HepG2 (cell line): Measurements from ENCODE around the gene FILIP1.

Experiments used
- DR1 ChIP-seq: sonication (generic); formaldehyde crosslinking; IDR thresholded peaks from 2 replicates; pipeline ENCODE4 v1.8.0; 2021; ENCODE audit warnings: mild to moderate bottlenecking, missing genetic modification reagents, inconsistent platforms
- PLRG1 ChIP-seq: fragments of 450-650 bp; conservative IDR thresholded peaks from 2 replicates; pipeline ENCODE4 v1.6.1; 2016
- ZNF264 ChIP-seq: sonication (generic); formaldehyde crosslinking; IDR thresholded peaks from 2 replicates; pipeline ENCODE4 v1.4.0; 2020; ENCODE audit warnings: missing genetic modification reagents
- ZNF3 ChIP-seq: IDR thresholded peaks from 2 replicates; pipeline ENCODE4 v1.7.0; 2017; ENCODE audit warnings: inconsistent platforms
- ZNF629 ChIP-seq: sonication (generic); formaldehyde crosslinking; conservative IDR thresholded peaks from 2 replicates; pipeline ENCODE4 v1.5.0; 2020; ENCODE audit warnings: missing genetic modification reagents
- TF ChIP-seq, protein P1 (sequence below): sonication (generic); formaldehyde crosslinking; IDR thresholded peaks from 2 replicates; pipeline ENCODE4 v1.8.1; 2023; ENCODE audit warnings: mild to moderate bottlenecking, inconsistent platforms, moderate library complexity, missing genetic modification reagents, borderline replicate concordance
- TF ChIP-seq, protein P2 (sequence below): sonication (generic); formaldehyde crosslinking; IDR thresholded peaks from 2 replicates; pipeline ENCODE4 v1.5.0; 2020; ENCODE audit warnings: missing genetic modification reagents, mild to moderate bottlenecking, borderline replicate concordance
- TF ChIP-seq, protein P3 (sequence below): sonication (generic); formaldehyde crosslinking; IDR thresholded peaks from 2 replicates; pipeline ENCODE4 v1.4.0; 2020; ENCODE audit warnings: missing genetic modification reagents

DNA sequence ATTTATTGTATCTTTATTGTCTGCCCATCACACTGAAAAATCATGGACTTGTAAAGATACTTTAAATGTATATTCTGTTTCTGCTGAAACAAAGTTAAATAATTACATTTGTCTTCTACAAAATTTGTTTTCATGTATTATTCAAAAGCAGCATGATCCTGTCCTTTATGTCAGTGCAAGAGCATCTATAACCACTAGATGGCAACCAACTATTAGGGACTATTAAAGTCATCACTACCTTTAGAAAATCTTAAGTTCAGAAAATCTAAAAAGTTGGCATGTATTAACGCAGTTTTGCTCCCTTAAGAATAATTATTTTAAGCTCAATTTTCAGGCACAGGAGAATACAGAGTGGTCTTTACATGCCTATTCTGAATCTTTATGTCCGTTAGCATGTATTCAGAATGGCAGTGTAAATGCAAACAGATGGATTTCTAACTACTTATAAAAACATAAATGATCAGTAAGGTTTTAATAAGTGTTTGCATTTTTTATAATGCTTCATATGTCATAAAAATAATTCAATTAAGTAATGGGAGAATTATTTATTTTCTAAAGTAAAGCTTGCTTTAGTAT, 226.8 kb downstream of the FILIP1 start:
- TF ChIP-seq, protein P1, sequence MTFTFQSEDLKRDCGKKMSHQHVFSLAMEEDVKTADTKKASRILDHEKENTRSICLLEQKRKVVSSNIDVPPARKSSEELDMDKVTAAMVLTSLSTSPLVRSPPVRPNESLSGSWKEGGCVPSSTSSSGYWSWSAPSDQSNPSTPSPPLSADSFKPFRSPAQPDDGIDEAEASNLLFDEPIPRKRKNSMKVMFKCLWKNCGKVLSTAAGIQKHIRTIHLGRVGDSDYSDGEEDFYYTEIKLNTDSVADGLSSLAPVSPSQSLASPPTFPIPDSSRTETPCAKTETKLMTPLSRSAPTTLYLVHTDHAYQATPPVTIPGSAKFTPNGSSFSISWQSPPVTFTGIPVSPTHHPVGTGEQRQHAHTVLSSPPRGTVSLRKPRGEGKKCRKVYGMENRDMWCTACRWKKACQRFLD (CRISPR knock-in tag), result no peak
- TF ChIP-seq, protein P2, sequence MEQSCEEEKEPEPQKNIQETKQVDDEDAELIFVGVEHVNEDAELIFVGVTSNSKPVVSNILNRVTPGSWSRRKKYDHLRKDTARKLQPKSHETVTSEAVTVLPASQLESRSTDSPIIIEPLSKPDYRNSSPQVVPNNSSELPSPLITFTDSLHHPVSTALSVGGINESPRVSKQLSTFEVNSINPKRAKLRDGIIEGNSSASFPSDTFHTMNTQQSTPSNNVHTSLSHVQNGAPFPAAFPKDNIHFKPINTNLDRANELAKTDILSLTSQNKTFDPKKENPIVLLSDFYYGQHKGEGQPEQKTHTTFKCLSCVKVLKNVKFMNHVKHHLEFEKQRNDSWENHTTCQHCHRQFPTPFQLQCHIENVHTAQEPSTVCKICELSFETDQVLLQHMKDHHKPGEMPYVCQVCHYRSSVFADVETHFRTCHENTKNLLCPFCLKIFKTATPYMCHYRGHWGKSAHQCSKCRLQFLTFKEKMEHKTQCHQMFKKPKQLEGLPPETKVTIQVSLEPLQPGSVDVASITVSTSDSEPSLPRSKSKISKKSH (CRISPR knock-in tag), result no peak
- no peak for TF ChIP-seq PLRG1
- TF ChIP-seq DR1, result no peak
- no peak for TF ChIP-seq ZNF629 (CRISPR knock-in tag)
- TF ChIP-seq, protein P3, sequence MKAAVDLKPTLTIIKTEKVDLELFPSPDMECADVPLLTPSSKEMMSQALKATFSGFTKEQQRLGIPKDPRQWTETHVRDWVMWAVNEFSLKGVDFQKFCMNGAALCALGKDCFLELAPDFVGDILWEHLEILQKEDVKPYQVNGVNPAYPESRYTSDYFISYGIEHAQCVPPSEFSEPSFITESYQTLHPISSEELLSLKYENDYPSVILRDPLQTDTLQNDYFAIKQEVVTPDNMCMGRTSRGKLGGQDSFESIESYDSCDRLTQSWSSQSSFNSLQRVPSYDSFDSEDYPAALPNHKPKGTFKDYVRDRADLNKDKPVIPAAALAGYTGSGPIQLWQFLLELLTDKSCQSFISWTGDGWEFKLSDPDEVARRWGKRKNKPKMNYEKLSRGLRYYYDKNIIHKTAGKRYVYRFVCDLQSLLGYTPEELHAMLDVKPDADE (CRISPR knock-in tag), result no peak
- no peak for TF ChIP-seq ZNF3 (CRISPR knock-in tag)
- TF ChIP-seq ZNF264 (CRISPR knock-in tag), result no peak
